Measurements from ENCODE around the gene FANCM. TPM values are rescaled to one million over a fixed set of nuclear protein-coding genes. Genes with fewer than 3 reads are reported as not detected.

FANCM gene
- total RNA-seq, 1 donor, result 13.9 TPM

DNA sequence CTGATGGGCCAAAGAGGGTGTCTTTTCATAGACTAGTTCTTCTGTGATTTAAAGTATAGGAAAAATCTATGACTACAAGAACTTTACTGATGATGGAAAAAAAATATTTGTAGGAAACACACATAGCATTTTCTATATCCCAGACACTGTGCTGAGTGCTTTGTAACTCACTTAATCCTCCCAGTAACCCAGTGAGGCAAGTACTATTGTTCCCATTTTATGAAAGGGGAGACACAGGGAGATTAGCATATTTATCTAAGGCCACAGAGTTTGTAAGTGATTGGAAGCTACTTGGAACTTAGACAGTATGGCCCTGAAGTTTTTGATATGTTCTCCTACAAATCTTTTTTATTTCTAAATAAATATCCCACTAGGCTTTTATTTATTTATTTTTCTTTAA is 31.9 kb upstream of the FANCM start:
- TF ChIP-seq, protein P1, sequence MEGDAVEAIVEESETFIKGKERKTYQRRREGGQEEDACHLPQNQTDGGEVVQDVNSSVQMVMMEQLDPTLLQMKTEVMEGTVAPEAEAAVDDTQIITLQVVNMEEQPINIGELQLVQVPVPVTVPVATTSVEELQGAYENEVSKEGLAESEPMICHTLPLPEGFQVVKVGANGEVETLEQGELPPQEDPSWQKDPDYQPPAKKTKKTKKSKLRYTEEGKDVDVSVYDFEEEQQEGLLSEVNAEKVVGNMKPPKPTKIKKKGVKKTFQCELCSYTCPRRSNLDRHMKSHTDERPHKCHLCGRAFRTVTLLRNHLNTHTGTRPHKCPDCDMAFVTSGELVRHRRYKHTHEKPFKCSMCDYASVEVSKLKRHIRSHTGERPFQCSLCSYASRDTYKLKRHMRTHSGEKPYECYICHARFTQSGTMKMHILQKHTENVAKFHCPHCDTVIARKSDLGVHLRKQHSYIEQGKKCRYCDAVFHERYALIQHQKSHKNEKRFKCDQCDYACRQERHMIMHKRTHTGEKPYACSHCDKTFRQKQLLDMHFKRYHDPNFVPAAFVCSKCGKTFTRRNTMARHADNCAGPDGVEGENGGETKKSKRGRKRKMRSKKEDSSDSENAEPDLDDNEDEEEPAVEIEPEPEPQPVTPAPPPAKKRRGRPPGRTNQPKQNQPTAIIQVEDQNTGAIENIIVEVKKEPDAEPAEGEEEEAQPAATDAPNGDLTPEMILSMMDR (IDR thresholded peaks at IDR 0.05; ENCODE audit: insufficient read depth, low read length), result no peak
- DNase-seq (ENCODE audit: low read depth), result no peak

DNA sequence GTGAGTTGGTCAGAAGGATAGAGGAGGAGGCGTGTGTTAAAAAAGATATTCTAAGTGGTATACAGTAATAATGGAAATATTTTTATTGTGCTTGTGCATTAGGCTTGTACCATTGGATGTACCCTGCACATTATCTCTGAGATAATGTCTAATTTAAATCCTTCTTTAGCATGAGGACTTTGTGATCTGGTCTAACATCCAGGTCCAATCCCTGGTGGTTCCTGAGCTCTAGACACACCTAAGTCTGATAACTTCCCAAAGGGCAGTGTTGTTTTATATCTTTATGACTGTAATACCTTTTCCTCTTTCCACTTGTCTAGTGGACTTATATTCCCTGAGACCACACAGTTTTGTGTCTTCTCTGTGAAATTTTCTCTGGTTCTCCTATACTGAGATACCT is 31.2 kb upstream of the FANCM start:
- no peak for DNase-seq (ENCODE audit: low read depth)
- no peak overlapping the region for H3K4me3 ChIP-seq (ENCODE audit: low read depth, low read length)
- TF ChIP-seq, protein P1 (IDR thresholded peaks at IDR 0.05; ENCODE audit: insufficient read depth, low read length), result no peak

More for the DNA sequence above, 31.9 kb upstream of the FANCM start:
- no peak overlapping the region for H3K4me3 ChIP-seq (ENCODE audit: low read depth, low read length)

DNA sequence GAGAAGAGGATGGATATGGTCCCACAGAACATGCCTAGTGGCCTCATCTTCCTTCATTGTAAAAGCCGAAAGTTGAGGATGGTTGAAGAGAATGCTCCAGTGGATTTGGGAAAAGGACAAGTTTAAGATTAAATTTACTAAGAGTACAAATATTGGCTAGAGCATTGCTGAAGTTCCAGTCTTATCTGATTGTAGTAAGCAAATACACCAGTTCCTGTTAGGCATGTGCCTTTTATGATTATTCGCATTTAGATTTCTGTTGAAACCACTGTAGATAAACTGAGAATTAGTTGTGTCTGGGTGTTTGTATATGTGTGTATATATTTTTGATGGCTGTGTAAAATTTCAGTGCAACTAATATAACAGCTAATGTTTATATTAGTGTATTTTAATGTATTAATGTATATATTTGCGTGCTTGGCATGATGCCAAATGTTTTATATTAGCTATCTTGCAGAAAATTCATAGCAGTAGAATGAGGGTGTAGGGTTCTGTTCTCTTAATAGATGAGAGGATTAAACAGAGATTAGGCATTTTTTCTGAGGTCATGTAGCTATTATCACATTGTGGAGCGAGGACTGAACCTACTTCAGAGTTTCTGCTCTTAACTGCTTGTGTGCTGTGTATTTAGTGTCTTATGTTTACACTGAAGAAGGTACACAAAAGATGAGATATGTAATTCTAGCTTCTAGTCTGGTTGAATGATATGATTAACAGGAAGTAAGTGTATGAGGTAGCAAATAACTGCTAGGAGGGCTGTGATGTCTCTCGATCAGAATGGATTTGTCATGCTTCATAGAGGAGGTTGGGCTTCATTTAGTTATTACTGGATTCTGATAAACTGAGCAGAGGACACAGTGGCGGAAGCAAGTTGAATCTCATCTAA is 22.6 kb upstream of the FANCM start:
- no peak overlapping the region for H3K4me3 ChIP-seq (ENCODE audit: low read depth, low read length)
- TF ChIP-seq, protein P1 (IDR thresholded peaks at IDR 0.05; ENCODE audit: insufficient read depth, low read length), result no peak
- peak; percentile 9 for DNase-seq (ENCODE audit: low read depth)

DNA sequence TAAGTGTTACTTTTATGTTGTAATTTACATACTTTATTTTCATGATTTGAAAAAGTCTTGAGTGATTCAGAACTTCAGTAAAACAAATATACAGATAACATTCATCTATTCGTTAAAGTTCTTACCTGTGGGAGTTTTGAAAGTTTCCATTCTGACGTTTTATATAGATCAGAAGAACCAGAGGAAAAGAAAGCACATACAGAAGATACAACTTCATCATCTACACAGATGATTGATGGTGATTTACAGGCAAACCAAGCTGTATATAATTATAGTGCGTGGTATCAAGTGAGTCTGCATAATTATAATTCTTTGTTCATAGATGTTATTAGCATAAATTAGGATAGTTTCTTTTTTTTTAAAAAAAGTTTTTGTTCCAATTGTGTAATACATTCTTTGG is 21.4 kb upstream of the FANCM start:
- no peak overlapping the region for H3K4me3 ChIP-seq (ENCODE audit: low read depth, low read length)
- DNase-seq (ENCODE audit: low read depth), result no peak
- TF ChIP-seq, protein P1 (IDR thresholded peaks at IDR 0.05; ENCODE audit: insufficient read depth, low read length), result no peak

DNA sequence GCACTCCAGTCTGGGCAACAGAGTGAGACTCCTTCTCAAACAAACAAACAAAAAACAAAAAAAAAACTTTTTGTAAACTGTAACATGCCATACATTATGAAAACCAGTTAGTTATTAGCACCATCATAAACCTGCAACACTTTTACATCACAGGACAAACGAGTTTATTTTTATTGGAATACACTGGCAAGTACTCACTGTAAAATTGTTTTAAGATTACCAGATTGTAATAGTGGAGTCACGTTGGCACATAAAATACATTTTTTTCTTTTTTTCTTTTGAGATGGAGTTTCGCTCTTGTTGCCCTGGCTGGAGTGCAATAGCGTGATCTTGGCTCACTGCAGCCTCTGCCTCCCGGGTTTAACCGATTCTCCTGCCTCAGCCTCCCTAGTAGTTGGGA is 17.1 kb upstream of the FANCM start:
- no peak for DNase-seq (ENCODE audit: low read depth)
- H3K4me3 ChIP-seq (ENCODE audit: low read depth, low read length), result no peak overlapping the region
- TF ChIP-seq, protein P1 (IDR thresholded peaks at IDR 0.05; ENCODE audit: insufficient read depth, low read length), result no peak

DNA sequence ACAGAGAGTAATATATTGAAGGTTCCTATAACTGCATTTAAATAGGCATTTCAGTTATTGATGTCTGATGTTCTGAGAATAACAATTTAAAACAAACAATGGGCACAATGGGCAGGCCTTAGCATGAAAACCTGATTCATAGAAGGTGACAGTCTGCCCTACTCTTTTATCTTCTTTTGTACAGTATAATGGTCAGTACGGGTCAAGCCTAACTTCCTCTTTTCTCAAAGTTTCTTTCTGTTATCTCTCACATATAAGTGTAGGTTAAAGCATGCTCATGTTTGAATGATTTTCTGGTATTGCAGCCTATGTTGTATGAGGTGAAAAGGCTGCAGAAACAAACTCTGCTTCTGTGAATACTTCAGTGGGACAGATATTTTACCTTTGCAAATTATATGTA is 15.6 kb upstream of the FANCM start:
- no peak overlapping the region for H3K4me3 ChIP-seq (ENCODE audit: low read depth, low read length)
- no peak for DNase-seq (ENCODE audit: low read depth)

More for the DNA sequence above, 15.6 kb upstream of the FANCM start:
- TF ChIP-seq, protein P1 (IDR thresholded peaks at IDR 0.05; ENCODE audit: insufficient read depth, low read length), result no peak

Data from fibroblast of the aortic adventitia (primary cell).